ENCODE measurements around the gene OTOF. TPM values are rescaled to one million over a fixed set of nuclear protein-coding genes. Genes with fewer than 3 reads are reported as not detected.

The OTOF gene
- total and polyA plus RNA-seq, 9 donors, result under 0.01 to 0.37 (median 0.17) TPM; not detected in 2

- no peak overlapping the region for H3K4me3 ChIP-seq
- no peak for DNase-seq
- no peak for TF ChIP-seq EP300 (IDR thresholded peaks at IDR 0.05)
- TF ChIP-seq CTCF (IDR thresholded peaks at IDR 0.05), result no peak
- TF ChIP-seq POLR2A (IDR thresholded peaks at IDR 0.05), result no peak
- H3K4me1 ChIP-seq (ENCODE audit: insufficient read depth), result peaks cover 2% of the 10 kb centered on the region
- H3K9me3 ChIP-seq, result no peaks in the 10 kb centered on the region
- no peaks in the 10 kb centered on the region for H3K27me3 ChIP-seq
- WGBS, 3 donors, result 70 to 82% (median 78%) methylated on average over 8 of the region's 8 CpGs
- no peaks in the 10 kb centered on the region for H3K36me3 ChIP-seq
- intact Hi-C loops (cut with DNase I), result no loop called here
- no peak overlapping the region for H3K27ac ChIP-seq
Measured at GRCh38 chr2:26429779-26430578, 47.9 kb downstream of the OTOF start.

GRCh38 chr2:26428846-26429245 lies 49.1 kb downstream of the OTOF start:
- Histone ChIP-seq H3K4me1 (ENCODE audit: insufficient read depth) (peaks cover 2% of the 10 kb centered on the region), H3K27ac (no peak overlapping the region), H3K4me3 (no peak overlapping the region), H3K9me3 (no peaks in the 10 kb centered on the region), H3K27me3 (no peaks in the 10 kb centered on the region), H3K36me3 (no peaks in the 10 kb centered on the region)
- intact Hi-C loops (cut with DNase I), result no loop called here
- WGBS, 3 donors, result 89 to 93% (median 92%) methylated on average over 2 of the region's 2 CpGs
- no peak for TF ChIP-seq EP300 (IDR thresholded peaks at IDR 0.05)
- TF ChIP-seq POLR2A (IDR thresholded peaks at IDR 0.05), result no peak
- no peak for TF ChIP-seq CTCF (IDR thresholded peaks at IDR 0.05)
- no peak for DNase-seq

- H3K36me3 ChIP-seq, result no peaks in the 10 kb centered on the region
- TF ChIP-seq POLR2A (IDR thresholded peaks at IDR 0.05) (no peak), CTCF (IDR thresholded peaks at IDR 0.05) (no peak), EP300 (IDR thresholded peaks at IDR 0.05) (no peak)
- no peaks in the 10 kb centered on the region for H3K9me3 ChIP-seq
- no peaks in the 10 kb centered on the region for H3K27me3 ChIP-seq
- no peak for DNase-seq
- intact Hi-C loops (cut with DNase I), result loop anchor here in 1 of 4 donors (5.0 kb wide), 1 partner anchor 1223 kb away; no protein-coding TSS in a partner anchor
- H3K27ac ChIP-seq, result no peak overlapping the region
- 39 to 56% (median 41%) methylated on average over 3 of the region's 3 CpGs for WGBS, 3 donors
- H3K4me3 ChIP-seq, result no peak overlapping the region
- no peaks in the 10 kb centered on the region for H3K4me1 ChIP-seq (ENCODE audit: insufficient read depth)
Measured at GRCh38 chr2:26424221-26424620, 53.7 kb downstream of the OTOF start.

GRCh38 chr2:26423750-26424149 lies 54.2 kb downstream of the OTOF start:
- Histone ChIP-seq H3K27me3 (no peaks in the 10 kb centered on the region), H3K36me3 (no peaks in the 10 kb centered on the region), H3K4me3 (no peak overlapping the region), H3K27ac (no peak overlapping the region), H3K4me1 (ENCODE audit: insufficient read depth) (no peaks in the 10 kb centered on the region), H3K9me3 (no peaks in the 10 kb centered on the region)
- intact Hi-C loops (cut with DNase I), result loop anchor here in 1 of 4 donors (5.0 kb wide), 1 partner anchor 1224 kb away; no protein-coding TSS in a partner anchor
- WGBS, 3 donors, result 84 to 95% (median 89%) methylated on average over 9 of the region's 9 CpGs
- no peak for TF ChIP-seq POLR2A (IDR thresholded peaks at IDR 0.05)
- TF ChIP-seq EP300 (IDR thresholded peaks at IDR 0.05), result no peak
- no peak for TF ChIP-seq CTCF (IDR thresholded peaks at IDR 0.05)
- DNase-seq, result no peak
